ENCODE data around the gene OPCML. TPM values are rescaled to one million over a fixed set of nuclear protein-coding genes. Genes with fewer than 3 reads are reported as not detected.

Gene OPCML
- polyA plus RNA-seq, 1 donor from 2014 or later, result 11.6 TPM

DNA sequence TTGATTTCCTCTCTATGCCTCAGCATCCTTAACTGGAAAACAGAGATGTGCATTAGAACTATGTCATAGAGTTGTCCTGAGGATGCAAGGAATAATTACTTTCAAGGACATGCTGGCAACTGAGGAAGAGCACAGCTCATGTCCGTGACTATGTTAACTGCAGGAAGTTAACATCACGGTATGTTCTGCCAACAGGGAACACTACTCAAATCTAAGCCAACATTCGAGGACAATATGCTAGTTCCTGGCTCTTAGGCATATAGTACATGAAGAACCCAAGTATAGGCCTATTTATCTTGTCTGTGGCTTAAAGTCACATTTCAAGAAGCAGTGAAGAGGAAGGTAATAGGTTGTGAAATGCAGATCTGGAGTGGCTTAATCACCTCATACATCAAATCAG lies 1032.6 kb downstream of the OPCML start:
- H3K27ac ChIP-seq (ENCODE audit: low read length), result no peak overlapping the region
- H3K27me3 ChIP-seq (ENCODE audit: insufficient read depth, low read depth, low read length), result no peaks in the 10 kb centered on the region
- no peaks in the 10 kb centered on the region for H3K36me3 ChIP-seq (ENCODE audit: insufficient read depth, low read length)
- no peaks in the 10 kb centered on the region for H3K9me3 ChIP-seq (ENCODE audit: low read length)
- no peaks in the 10 kb centered on the region for H3F3A ChIP-seq (ENCODE audit: insufficient read depth, low read length, poor library complexity, severe bottlenecking)
- H3K9ac ChIP-seq (ENCODE audit: low read length), result no peak overlapping the region
- no peaks in the 10 kb centered on the region for H3K79me2 ChIP-seq (replicated peaks; ENCODE audit: insufficient read depth, low read length)
- H3K4me3 ChIP-seq (ENCODE audit: low read length), result no peak overlapping the region
- no peak for TF ChIP-seq POLR2AphosphoS5 (IDR thresholded peaks at IDR 0.05)
- TF ChIP-seq SMC3 (conservative IDR thresholded peaks at IDR 0.05; ENCODE audit: poor library complexity), result no peak
- no peak for TF ChIP-seq MXI1 (conservative IDR thresholded peaks at IDR 0.05; ENCODE audit: poor library complexity, severe bottlenecking)
- no peak for TF ChIP-seq REST (IDR thresholded peaks at IDR 0.05; ENCODE audit: borderline replicate concordance)
- TF ChIP-seq, protein P1, sequence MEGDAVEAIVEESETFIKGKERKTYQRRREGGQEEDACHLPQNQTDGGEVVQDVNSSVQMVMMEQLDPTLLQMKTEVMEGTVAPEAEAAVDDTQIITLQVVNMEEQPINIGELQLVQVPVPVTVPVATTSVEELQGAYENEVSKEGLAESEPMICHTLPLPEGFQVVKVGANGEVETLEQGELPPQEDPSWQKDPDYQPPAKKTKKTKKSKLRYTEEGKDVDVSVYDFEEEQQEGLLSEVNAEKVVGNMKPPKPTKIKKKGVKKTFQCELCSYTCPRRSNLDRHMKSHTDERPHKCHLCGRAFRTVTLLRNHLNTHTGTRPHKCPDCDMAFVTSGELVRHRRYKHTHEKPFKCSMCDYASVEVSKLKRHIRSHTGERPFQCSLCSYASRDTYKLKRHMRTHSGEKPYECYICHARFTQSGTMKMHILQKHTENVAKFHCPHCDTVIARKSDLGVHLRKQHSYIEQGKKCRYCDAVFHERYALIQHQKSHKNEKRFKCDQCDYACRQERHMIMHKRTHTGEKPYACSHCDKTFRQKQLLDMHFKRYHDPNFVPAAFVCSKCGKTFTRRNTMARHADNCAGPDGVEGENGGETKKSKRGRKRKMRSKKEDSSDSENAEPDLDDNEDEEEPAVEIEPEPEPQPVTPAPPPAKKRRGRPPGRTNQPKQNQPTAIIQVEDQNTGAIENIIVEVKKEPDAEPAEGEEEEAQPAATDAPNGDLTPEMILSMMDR (IDR thresholded peaks at IDR 0.05; ENCODE audit: poor library complexity, severe bottlenecking), result no peak
- no peak for TF ChIP-seq EZH2 (IDR thresholded peaks at IDR 0.05; ENCODE audit: borderline replicate concordance, insufficient read depth, low read length, poor library complexity, severe bottlenecking)
- TF ChIP-seq RAD21 (conservative IDR thresholded peaks at IDR 0.05), result no peak
- TF ChIP-seq EP300 (conservative IDR thresholded peaks at IDR 0.05; ENCODE audit: poor library complexity, severe bottlenecking), result no peak
- no peak for TF ChIP-seq TAF1 (IDR thresholded peaks at IDR 0.05; ENCODE audit: low read depth)
- H3K4me2 ChIP-seq (ENCODE audit: low read length), result no peak overlapping the region
- no peak overlapping the region for H2AFZ ChIP-seq (ENCODE audit: low read depth, low read length)
- no peaks in the 10 kb centered on the region for H3K9me2 ChIP-seq (ENCODE audit: insufficient read depth, low read length)
- no peaks in the 10 kb centered on the region for H4K20me1 ChIP-seq (ENCODE audit: insufficient read depth)

DNA sequence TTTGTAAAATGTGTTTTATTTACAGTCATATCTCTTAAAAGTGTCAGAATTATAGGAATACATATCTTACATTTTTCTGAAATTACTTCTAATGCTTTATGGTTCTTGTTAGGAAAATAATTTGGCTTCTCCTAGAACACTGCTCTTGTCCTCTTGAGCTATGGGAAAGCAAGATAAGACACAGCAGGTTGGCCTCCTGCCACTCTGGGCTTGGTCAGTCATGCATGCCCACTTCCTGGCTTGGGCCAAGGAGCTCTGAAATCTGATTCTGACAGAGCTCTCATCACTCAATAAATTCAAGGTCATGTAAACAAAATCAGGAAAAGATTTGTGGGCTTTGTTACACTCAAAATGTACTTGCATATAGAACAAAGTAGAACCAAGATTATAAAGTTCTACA lies 1036.0 kb downstream of the OPCML start:
- no peaks in the 10 kb centered on the region for H3K36me3 ChIP-seq (ENCODE audit: insufficient read depth, low read length)
- H3K9ac ChIP-seq (ENCODE audit: low read length), result no peak overlapping the region
- H2AFZ ChIP-seq (ENCODE audit: low read depth, low read length), result no peak overlapping the region
- H3K9me2 ChIP-seq (ENCODE audit: insufficient read depth, low read length), result no peaks in the 10 kb centered on the region
- no peaks in the 10 kb centered on the region for H3K27me3 ChIP-seq (ENCODE audit: insufficient read depth, low read depth, low read length)
- no peaks in the 10 kb centered on the region for H4K20me1 ChIP-seq (ENCODE audit: insufficient read depth)
- H3K4me2 ChIP-seq (ENCODE audit: low read length), result no peak overlapping the region
- H3K27ac ChIP-seq (ENCODE audit: low read length), result no peak overlapping the region
- TF ChIP-seq TAF1 (IDR thresholded peaks at IDR 0.05; ENCODE audit: low read depth), result no peak
- TF ChIP-seq REST (IDR thresholded peaks at IDR 0.05; ENCODE audit: borderline replicate concordance), result no peak
- no peak for TF ChIP-seq EP300 (conservative IDR thresholded peaks at IDR 0.05; ENCODE audit: poor library complexity, severe bottlenecking)
- no peak for TF ChIP-seq POLR2AphosphoS5 (IDR thresholded peaks at IDR 0.05)
- TF ChIP-seq EZH2 (IDR thresholded peaks at IDR 0.05; ENCODE audit: borderline replicate concordance, insufficient read depth, low read length, poor library complexity, severe bottlenecking), result no peak
- TF ChIP-seq RAD21 (conservative IDR thresholded peaks at IDR 0.05), result no peak
- H3K79me2 ChIP-seq (replicated peaks; ENCODE audit: insufficient read depth, low read length), result no peaks in the 10 kb centered on the region
- no peak overlapping the region for H3K4me3 ChIP-seq (ENCODE audit: low read length)
- no peaks in the 10 kb centered on the region for H3F3A ChIP-seq (ENCODE audit: insufficient read depth, low read length, poor library complexity, severe bottlenecking)
- no peaks in the 10 kb centered on the region for H3K9me3 ChIP-seq (ENCODE audit: low read length)
